Measurements from ENCODE around the gene RGS5. TPM values are rescaled to one million over a fixed set of nuclear protein-coding genes. Genes with fewer than 3 reads are reported as not detected.

Gene RGS5
- total and polyA plus RNA-seq, 2 experiments from 2014 or later, result 23.4 to 48.3 TPM

DNA sequence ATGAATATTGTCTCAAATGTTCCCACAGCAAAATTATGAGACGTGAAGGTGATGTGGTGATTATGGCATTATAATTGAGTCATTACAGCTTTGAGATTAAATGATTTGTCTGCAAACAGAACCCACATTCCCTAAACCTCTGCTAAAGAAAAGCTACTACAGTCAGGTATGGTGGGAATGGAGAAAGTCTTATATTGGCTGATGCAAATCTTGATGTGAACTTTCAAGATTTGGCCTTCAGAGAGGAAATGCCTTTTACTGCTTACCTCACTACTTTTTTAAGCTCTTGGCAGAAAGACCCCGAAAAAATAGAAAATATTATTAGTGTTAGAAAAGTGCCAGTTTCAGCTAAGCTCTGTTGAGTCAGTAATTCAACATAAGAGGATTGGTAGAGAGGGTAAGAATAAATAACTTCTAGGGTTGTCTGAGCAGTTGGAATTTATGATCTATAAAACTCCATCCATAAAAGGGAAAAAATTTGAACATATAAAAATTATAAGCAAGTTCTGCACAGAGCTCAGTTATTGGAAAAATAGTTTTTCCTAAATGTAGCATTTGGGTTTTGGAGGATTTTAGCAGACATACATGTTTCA is 47.8 kb upstream of the RGS5 start:
- Mint-ChIP-seq H3K27me3 (ENCODE audit: insufficient read depth, low read depth, poor library complexity) (no peaks in the 10 kb centered on the region), H3K36me3 (ENCODE audit: low read depth) (no peaks in the 10 kb centered on the region), H3K4me3 (no peak overlapping the region), H3K9me3 (no peaks in the 10 kb centered on the region; the same call in 2 of the 3 replicates), H3K27ac (no peak overlapping the region), H3K4me1 (no peaks in the 10 kb centered on the region)
- H3K27ac ChIP-seq (ENCODE audit: low read depth), result no peak overlapping the region
- TF ChIP-seq CREB1 (CRISPR knock-in tag; IDR thresholded peaks at IDR 0.05; ENCODE audit: low read depth) (no peak), POLR2AphosphoS5 (IDR thresholded peaks at IDR 0.05; ENCODE audit: low read depth) (no peak), NANOG (IDR thresholded peaks at IDR 0.05; ENCODE audit: borderline replicate concordance) (no peak), ZNF331 (CRISPR knock-in tag; IDR thresholded peaks at IDR 0.05; ENCODE audit: low read depth) (no peak), ZNF114 (CRISPR knock-in tag; IDR thresholded peaks at IDR 0.05) (no peak), STAT1 (IDR thresholded peaks at IDR 0.05; ENCODE audit: unreplicated experiment) (no peak), JUNB (IDR thresholded peaks at IDR 0.05; ENCODE audit: unreplicated experiment) (no peak), EZH2 (IDR thresholded peaks at IDR 0.05; ENCODE audit: low read depth, unreplicated experiment) (no peak), EZH2phosphoT487 (IDR thresholded peaks at IDR 0.05; ENCODE audit: unreplicated experiment) (no peak)
- TF ChIP-seq, protein P1, sequence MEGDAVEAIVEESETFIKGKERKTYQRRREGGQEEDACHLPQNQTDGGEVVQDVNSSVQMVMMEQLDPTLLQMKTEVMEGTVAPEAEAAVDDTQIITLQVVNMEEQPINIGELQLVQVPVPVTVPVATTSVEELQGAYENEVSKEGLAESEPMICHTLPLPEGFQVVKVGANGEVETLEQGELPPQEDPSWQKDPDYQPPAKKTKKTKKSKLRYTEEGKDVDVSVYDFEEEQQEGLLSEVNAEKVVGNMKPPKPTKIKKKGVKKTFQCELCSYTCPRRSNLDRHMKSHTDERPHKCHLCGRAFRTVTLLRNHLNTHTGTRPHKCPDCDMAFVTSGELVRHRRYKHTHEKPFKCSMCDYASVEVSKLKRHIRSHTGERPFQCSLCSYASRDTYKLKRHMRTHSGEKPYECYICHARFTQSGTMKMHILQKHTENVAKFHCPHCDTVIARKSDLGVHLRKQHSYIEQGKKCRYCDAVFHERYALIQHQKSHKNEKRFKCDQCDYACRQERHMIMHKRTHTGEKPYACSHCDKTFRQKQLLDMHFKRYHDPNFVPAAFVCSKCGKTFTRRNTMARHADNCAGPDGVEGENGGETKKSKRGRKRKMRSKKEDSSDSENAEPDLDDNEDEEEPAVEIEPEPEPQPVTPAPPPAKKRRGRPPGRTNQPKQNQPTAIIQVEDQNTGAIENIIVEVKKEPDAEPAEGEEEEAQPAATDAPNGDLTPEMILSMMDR (conservative IDR thresholded peaks at IDR 0.05; ENCODE audit: low read depth in 2 of 2), result no peak
- TF ChIP-seq, protein P2, sequence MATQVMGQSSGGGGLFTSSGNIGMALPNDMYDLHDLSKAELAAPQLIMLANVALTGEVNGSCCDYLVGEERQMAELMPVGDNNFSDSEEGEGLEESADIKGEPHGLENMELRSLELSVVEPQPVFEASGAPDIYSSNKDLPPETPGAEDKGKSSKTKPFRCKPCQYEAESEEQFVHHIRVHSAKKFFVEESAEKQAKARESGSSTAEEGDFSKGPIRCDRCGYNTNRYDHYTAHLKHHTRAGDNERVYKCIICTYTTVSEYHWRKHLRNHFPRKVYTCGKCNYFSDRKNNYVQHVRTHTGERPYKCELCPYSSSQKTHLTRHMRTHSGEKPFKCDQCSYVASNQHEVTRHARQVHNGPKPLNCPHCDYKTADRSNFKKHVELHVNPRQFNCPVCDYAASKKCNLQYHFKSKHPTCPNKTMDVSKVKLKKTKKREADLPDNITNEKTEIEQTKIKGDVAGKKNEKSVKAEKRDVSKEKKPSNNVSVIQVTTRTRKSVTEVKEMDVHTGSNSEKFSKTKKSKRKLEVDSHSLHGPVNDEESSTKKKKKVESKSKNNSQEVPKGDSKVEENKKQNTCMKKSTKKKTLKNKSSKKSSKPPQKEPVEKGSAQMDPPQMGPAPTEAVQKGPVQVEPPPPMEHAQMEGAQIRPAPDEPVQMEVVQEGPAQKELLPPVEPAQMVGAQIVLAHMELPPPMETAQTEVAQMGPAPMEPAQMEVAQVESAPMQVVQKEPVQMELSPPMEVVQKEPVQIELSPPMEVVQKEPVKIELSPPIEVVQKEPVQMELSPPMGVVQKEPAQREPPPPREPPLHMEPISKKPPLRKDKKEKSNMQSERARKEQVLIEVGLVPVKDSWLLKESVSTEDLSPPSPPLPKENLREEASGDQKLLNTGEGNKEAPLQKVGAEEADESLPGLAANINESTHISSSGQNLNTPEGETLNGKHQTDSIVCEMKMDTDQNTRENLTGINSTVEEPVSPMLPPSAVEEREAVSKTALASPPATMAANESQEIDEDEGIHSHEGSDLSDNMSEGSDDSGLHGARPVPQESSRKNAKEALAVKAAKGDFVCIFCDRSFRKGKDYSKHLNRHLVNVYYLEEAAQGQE (IDR thresholded peaks at IDR 0.05; ENCODE audit: unreplicated experiment), result no peak
- TF ChIP-seq, protein P3, sequence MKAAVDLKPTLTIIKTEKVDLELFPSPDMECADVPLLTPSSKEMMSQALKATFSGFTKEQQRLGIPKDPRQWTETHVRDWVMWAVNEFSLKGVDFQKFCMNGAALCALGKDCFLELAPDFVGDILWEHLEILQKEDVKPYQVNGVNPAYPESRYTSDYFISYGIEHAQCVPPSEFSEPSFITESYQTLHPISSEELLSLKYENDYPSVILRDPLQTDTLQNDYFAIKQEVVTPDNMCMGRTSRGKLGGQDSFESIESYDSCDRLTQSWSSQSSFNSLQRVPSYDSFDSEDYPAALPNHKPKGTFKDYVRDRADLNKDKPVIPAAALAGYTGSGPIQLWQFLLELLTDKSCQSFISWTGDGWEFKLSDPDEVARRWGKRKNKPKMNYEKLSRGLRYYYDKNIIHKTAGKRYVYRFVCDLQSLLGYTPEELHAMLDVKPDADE (IDR thresholded peaks at IDR 0.05), result no peak
- TF ChIP-seq, protein P4, sequence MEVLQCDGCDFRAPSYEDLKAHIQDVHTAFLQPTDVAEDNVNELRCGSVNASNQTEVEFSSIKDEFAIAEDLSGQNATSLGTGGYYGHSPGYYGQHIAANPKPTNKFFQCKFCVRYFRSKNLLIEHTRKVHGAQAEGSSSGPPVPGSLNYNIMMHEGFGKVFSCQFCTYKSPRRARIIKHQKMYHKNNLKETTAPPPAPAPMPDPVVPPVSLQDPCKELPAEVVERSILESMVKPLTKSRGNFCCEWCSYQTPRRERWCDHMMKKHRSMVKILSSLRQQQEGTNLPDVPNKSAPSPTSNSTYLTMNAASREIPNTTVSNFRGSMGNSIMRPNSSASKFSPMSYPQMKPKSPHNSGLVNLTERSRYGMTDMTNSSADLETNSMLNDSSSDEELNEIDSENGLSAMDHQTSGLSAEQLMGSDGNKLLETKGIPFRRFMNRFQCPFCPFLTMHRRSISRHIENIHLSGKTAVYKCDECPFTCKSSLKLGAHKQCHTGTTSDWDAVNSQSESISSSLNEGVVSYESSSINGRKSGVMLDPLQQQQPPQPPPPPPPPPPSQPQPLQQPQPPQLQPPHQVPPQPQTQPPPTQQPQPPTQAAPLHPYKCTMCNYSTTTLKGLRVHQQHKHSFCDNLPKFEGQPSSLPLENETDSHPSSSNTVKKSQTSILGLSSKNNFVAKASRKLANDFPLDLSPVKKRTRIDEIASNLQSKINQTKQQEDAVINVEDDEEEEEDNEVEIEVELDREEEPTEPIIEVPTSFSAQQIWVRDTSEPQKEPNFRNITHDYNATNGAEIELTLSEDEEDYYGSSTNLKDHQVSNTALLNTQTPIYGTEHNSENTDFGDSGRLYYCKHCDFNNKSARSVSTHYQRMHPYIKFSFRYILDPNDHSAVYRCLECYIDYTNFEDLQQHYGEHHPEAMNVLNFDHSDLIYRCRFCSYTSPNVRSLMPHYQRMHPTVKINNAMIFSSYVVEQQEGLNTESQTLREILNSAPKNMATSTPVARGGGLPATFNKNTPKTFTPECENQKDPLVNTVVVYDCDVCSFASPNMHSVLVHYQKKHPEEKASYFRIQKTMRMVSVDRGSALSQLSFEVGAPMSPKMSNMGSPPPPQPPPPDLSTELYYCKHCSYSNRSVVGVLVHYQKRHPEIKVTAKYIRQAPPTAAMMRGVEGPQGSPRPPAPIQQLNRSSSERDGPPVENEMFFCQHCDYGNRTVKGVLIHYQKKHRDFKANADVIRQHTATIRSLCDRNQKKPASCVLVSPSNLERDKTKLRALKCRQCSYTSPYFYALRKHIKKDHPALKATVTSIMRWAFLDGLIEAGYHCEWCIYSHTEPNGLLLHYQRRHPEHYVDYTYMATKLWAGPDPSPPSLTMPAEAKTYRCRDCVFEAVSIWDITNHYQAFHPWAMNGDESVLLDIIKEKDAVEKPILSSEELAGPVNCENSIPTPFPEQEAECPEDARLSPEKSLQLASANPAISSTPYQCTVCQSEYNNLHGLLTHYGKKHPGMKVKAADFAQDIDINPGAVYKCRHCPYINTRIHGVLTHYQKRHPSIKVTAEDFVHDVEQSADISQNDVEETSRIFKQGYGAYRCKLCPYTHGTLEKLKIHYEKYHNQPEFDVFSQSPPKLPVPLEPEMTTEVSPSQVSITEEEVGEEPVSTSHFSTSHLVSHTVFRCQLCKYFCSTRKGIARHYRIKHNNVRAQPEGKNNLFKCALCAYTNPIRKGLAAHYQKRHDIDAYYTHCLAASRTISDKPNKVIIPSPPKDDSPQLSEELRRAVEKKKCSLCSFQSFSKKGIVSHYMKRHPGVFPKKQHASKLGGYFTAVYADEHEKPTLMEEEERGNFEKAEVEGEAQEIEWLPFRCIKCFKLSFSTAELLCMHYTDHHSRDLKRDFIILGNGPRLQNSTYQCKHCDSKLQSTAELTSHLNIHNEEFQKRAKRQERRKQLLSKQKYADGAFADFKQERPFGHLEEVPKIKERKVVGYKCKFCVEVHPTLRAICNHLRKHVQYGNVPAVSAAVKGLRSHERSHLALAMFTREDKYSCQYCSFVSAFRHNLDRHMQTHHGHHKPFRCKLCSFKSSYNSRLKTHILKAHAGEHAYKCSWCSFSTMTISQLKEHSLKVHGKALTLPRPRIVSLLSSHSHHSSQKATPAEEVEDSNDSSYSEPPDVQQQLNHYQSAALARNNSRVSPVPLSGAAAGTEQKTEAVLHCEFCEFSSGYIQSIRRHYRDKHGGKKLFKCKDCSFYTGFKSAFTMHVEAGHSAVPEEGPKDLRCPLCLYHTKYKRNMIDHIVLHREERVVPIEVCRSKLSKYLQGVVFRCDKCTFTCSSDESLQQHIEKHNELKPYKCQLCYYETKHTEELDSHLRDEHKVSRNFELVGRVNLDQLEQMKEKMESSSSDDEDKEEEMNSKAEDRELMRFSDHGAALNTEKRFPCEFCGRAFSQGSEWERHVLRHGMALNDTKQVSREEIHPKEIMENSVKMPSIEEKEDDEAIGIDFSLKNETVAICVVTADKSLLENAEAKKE (CRISPR knock-in tag; IDR thresholded peaks at IDR 0.05), result no peak
- H3K4me3 ChIP-seq, result no peak overlapping the region
- no peaks in the 10 kb centered on the region for H4K20me1 ChIP-seq (replicated peaks; ENCODE audit: insufficient read depth)
- no peak overlapping the region for H2AFZ ChIP-seq
- H3F3A ChIP-seq (replicated peaks; ENCODE audit: low read depth), result no peaks in the 10 kb centered on the region
- DNase-seq (ENCODE audit: low spot score) (no peak), ATAC-seq (no peak)
- no peaks in the 10 kb centered on the region for H3K36me3 ChIP-seq (ENCODE audit: insufficient read depth)
- no peaks in the 10 kb centered on the region for H3K4me1 ChIP-seq (ENCODE audit: insufficient read depth)
- no peaks in the 10 kb centered on the region for H3K79me2 ChIP-seq (replicated peaks; ENCODE audit: insufficient read depth)
- no peaks in the 10 kb centered on the region for H3K9me2 ChIP-seq (ENCODE audit: insufficient read depth)
- no peaks in the 10 kb centered on the region for H3K27me3 ChIP-seq (ENCODE audit: insufficient read depth)
- no peak overlapping the region for H3K4me2 ChIP-seq
